Measurements from ENCODE around the gene ACSF3. TPM values are rescaled to one million over a fixed set of nuclear protein-coding genes. Genes with fewer than 3 reads are reported as not detected.
"Not testable (repeated sequence)": the region's sequence is repeated elsewhere in the genome, so short reads cannot be mapped to it uniquely, and the experiment has no call there.

The ACSF3 gene
- total RNA-seq, 1 donor from 2014 or later = 31.7 TPM

- intact Hi-C loops (cut with DNase I) = no loop called here
- Histone ChIP-seq H3K36me3 (no peaks in the 10 kb centered on the region), H3K27ac (no peak overlapping the region), H3K4me3 (peak overlapping the region; percentile 56), H3K9me3 (no peaks in the 10 kb centered on the region), H3K4me1 (peaks cover 5% of the 10 kb centered on the region), H3K27me3 (ENCODE audit: low read depth) (no peaks in the 10 kb centered on the region)
- peak in 1 of 2 donors; percentile 0 for ATAC-seq
- DNase-seq = peak; percentile 52
- TF ChIP-seq CTCF (IDR thresholded peaks at IDR 0.05) = no peak
Measured at GRCh38 chr16:89191033-89191900, 97.6 kb downstream of the ACSF3 start.

- no peak for TF ChIP-seq CTCF (IDR thresholded peaks at IDR 0.05)
- peak overlapping the region; percentile 56 for H3K4me3 ChIP-seq
- H3K9me3 ChIP-seq = no peaks in the 10 kb centered on the region
- no peak for DNase-seq
- intact Hi-C loops (cut with DNase I) = no loop called here
- no peak for ATAC-seq
- no peak overlapping the region for H3K27ac ChIP-seq
- no peaks in the 10 kb centered on the region for H3K36me3 ChIP-seq
- no peaks in the 10 kb centered on the region for H3K27me3 ChIP-seq (ENCODE audit: low read depth)
- H3K4me1 ChIP-seq = peaks cover 5% of the 10 kb centered on the region
Measured at GRCh38 chr16:89191901-89192185, 98.2 kb downstream of the ACSF3 start.

- peak overlapping the region; percentile 56 for H3K4me3 ChIP-seq
- ATAC-seq (peak; percentile 33 to 55), DNase-seq (peak; percentile 85)
Measured at GRCh38 chr16:89192186-89192955, 98.7 kb downstream of the ACSF3 start.

GRCh38 chr16:89192956-89193575 lies 99.4 kb downstream of the ACSF3 start:
- no peaks in the 10 kb centered on the region for H3K36me3 ChIP-seq
- H3K4me3 ChIP-seq = no peak overlapping the region
- no peak overlapping the region for H3K27ac ChIP-seq
- ATAC-seq = peak; percentile 80 to 83
- intact Hi-C loops (cut with DNase I) = no loop called here
- TF ChIP-seq CTCF (IDR thresholded peaks at IDR 0.05) = no peak
- no peaks in the 10 kb centered on the region for H3K9me3 ChIP-seq
- peak; percentile 87 for DNase-seq
- peaks cover 5% of the 10 kb centered on the region for H3K4me1 ChIP-seq
- H3K27me3 ChIP-seq (ENCODE audit: low read depth) = peaks cover under 1% of the 10 kb centered on the region

More at GRCh38 chr16:89192186-89192955, 98.7 kb downstream of the ACSF3 start:
- H3K36me3 ChIP-seq; H3K9me3 ChIP-seq; H3K4me1 ChIP-seq; H3K27ac ChIP-seq; H3K27me3 ChIP-seq (ENCODE audit: low read depth); intact Hi-C loops (cut with DNase I): not testable (repeated sequence)

GRCh38 chr16:89193576-89194293 lies 100.1 kb downstream of the ACSF3 start:
- TF ChIP-seq CTCF (IDR thresholded peaks at IDR 0.05) = no peak
- peaks cover 5% of the 10 kb centered on the region for H3K4me1 ChIP-seq
- intact Hi-C loops (cut with DNase I) = no loop called here
- no peaks in the 10 kb centered on the region for H3K9me3 ChIP-seq
- H3K4me3 ChIP-seq = no peak overlapping the region
- ATAC-seq = peak; percentile 0 to 7
- H3K36me3 ChIP-seq = no peaks in the 10 kb centered on the region
- peak; percentile 56 for DNase-seq
- H3K27me3 ChIP-seq (ENCODE audit: low read depth) = peaks cover 8% of the 10 kb centered on the region
- H3K27ac ChIP-seq = no peak overlapping the region
